HG02884 (cell line): ENCODE results near the gene AP2A2.
"Not testable (repeated sequence)": the region's sequence is repeated elsewhere in the genome, so short reads cannot be mapped to it uniquely, and the experiment has no call there.

Experiments used
- ATAC-seq: cut with Tn5 transposase; IDR thresholded peaks from one replicate; pipeline ENCODE4 v1.9.1; 2021; ENCODE audit warnings: mild to moderate bottlenecking, moderate library complexity; ENCODE audit not compliant: unreplicated experiment

AP2A2 gene

DNA sequence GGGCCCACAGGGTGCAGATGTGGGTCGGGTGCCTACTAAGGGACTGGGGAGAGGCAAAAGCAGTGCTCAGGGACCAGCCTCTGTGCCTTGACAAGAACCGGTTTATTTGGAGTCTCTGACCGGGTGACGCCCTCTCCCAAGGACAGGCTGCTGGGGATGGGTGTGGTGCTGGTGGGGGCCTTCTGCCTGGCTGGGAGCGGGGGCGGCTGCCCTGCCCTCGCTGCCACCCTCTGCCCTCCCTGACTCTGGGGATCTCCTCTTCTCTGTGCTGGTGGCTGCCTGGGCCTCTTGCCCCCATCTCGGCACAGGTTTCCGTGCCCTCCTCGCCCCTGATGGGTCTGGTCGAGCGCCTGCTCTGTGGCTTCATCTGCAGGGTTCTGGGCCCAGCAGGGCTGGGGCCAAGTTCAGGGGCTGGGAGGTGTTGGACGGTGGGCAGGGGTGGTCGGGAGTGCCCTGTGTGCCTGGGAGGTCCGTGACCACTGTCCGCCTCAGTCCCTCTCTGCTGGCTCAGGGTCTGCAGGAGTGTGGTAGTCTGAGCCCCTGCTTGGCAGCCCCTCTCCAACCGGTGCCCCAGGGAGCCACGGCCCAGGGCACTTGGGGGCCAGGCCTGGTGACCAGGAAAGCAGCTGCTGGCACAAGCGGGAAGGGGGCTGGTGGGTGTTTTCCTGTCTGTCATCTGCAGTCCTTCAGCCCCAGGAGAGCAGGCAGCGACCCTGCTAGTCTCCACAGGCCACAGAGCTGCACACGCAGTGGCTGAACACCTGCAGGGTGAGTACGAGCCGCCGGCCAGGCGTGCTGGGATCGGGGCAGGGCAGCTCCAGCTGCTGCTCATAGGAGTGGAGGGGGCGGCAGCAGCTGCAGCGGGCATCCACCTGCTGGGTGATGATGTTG is 87.3 kb downstream of the AP2A2 start:
- ATAC-seq: no peak

- ATAC-seq: no peak
Measured at GRCh38 chr11:1013631-1013935, 87.9 kb downstream of the AP2A2 start.

DNA sequence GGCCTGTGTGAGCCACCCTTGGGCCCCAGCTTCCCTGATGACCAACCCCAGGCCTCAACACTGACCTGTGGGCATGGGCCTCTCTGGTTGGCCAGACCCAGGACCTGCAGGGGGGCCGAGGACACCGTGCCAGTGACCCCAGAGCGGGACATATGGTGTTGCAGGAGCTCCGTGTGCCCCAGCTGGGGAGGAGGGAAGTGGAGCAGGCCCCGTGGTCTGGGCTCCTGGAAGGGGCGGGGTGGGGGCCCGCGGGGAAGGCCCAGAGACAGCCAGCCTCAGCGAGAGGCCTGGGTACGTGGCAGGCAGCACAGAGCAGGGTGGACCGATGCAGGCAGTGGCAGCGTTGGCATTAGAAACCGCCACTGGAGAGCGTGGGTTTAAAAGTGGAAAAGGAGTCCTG is 88.6 kb downstream of the AP2A2 start:
- ATAC-seq: no peak

- ATAC-seq: no peak
Measured at GRCh38 chr11:1015064-1015463, 89.4 kb downstream of the AP2A2 start.

- no peak for ATAC-seq
Measured at GRCh38 chr11:1015826-1016545, 90.3 kb downstream of the AP2A2 start.

- ATAC-seq: not testable (repeated sequence)
Measured at GRCh38 chr11:1016610-1017126, 91.0 kb downstream of the AP2A2 start.

GRCh38 chr11:1017269-1018005 is 91.8 kb downstream of the AP2A2 start:
- ATAC-seq: no peak

DNA sequence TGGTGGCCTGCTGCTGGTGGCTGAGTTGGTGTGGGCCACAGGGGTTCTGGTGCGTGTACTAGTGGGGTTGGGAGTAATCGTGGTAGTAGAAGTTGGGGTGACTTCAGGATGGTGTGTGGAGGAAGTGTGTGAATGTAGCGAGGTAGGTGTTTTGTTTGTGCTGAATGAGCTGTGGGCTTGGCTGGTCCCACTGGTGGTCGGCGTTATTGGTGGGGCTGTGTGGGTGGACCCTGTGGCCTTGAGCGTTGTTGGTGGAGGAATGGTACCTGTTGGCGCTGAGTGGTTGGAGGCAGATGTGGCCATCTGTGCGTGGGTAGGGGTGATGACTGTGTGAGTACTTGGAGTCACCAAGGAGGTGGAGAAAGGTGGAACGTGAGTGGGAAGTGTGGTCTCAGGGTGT is 92.4 kb downstream of the AP2A2 start:
- ATAC-seq: no peak

DNA sequence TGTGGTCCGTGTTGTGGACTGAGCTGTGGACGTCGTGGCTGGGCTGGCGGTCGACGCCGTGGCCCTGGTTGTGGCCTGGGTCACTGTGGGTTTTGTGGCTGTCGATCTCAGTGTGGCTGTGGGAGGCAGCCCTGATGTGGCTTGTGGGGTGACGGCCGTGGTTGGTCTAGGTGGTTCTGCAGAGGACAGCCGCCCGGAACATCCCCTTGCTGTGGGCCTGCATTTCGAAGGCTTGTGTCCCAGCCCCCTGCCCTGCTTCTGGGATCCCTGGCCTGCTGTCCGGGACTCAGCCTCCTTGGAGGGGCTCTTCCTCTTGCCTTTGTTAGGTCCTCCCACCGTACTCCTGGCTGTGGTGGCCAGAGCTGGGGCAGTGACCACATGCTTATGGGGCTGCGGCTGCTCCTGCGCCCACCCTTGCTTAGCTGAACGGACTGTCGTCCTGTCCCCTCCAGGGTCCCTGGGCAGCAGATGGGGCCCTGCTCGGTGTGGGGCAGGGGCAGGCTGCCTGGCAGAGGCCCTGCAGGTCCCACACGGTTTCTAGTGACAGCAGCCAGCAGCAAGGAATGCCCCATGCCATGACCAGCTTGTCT is 93.7 kb downstream of the AP2A2 start:
- no peak for ATAC-seq

GRCh38 chr11:1020211-1020905 is 94.7 kb downstream of the AP2A2 start:
- ATAC-seq: no peak

GRCh38 chr11:1022411-1022810 is 96.7 kb downstream of the AP2A2 start:
- ATAC-seq: no peak

GRCh38 chr11:1022908-1023810 is 97.5 kb downstream of the AP2A2 start:
- no peak for ATAC-seq

GRCh38 chr11:1023811-1024596 is 98.3 kb downstream of the AP2A2 start:
- ATAC-seq: no peak

DNA sequence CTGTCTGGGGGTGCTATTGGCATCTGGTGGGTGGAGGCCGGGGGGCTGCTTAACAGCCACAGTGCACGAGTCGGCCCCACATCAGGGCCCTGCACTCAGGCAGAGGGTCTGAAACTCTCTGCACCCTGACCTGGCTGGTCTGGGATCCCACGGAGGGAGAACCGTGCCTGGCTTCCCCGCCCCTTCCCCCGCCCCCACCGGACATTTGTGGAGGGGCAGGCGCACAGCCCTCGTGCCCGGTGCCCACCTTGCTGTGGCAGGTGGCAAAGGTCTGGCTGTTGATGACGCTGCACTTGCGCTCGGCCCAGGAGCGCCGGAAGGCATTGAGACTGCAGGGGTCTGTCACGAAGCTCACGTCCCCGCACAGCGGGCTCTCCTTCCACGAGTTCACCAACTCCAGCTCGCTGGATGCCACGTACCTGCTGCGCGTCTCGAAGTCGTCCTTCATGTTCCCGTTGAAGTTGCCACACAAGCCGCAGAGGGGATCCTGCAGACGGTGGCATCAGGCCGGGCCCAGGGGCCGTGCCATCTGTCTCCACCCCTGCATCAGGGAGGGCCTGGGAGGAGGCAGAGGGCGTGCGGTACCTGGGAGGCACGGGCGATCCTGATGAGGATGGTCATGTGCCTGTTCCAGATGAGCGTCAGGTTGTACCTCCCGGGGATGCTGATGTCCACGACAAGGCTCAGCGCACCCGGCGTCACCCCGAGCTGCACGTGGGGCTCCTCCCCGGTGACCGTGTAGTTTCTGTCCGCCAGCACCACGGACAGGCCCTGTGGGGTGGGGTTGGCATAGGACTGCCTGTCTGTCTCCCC is 99.1 kb downstream of the AP2A2 start:
- no peak for ATAC-seq

DNA sequence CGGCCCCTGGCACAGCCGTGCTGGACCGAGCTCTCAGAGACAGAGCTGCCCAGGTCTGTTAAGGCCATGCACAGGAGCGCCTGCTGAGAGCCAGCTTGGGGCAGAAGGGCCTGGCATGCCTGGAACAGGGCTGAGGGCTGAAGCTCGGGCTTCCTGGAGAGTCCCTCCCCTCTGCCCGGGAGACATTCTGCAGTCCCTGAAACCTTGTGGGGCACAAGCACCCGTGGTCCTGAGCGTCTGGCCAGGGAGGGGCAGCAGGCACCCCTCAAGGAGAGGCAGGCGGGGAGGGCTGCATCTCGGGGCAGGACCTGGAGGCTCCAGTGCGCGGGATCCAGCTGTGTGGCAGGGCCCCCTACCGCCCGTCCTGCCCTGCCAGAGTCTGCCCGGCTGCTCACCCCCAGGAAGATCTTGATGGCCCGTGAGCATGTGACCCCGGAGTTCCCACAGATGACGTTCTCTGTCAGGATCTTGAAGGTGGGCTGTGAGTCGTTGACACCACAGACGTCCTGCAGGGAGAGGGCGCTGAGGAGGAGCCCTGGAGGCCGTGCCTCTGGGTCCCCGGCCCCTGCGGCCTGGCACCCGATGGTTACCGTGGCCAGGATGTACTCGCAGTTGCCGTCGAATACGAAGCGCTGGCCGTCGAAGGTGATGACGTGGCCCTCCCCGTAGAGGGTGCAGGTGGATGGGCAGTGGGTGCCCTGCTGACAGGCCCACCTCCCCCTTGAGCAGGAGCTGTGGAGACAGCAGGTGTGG is 99.9 kb downstream of the AP2A2 start:
- no peak for ATAC-seq

DNA sequence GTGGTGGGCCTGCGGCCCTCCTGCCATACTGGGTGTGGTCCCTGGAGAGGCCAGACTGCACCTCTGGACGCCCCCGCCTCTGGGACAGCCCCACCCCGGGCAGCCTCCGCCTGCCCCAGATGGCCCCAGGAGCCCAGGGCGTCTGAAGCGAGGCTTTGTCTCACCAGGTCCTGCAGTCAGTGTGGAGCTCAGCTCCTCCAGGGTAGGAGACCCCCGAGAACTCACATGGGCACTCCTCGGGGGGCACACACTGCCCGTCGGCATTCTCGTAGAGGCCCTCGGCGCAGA is 100.4 kb downstream of the AP2A2 start:
- no peak for ATAC-seq
